Breast epithelium (tissue), 3 donors: Measurements from ENCODE around the gene PSMD14.

Experiments used
- CTCF ChIP-seq, 3 donors: fragments of 450-650 bp; IDR thresholded peaks; one replicate each; pipeline ENCODE4 v1.5.1; 2016 to 2017; ENCODE audit warnings: antibody characterized with exemption in 3 of 3, mild to moderate bottlenecking in 3 of 3, moderate library complexity in 3 of 3
- POLR2AphosphoS5 ChIP-seq, 3 donors: sonication (generic); formaldehyde crosslinking; IDR thresholded peaks; one replicate each; pipeline ENCODE4 v1.6.1; 2017; ENCODE audit warnings: antibody characterized with exemption in 3 of 3

DNA sequence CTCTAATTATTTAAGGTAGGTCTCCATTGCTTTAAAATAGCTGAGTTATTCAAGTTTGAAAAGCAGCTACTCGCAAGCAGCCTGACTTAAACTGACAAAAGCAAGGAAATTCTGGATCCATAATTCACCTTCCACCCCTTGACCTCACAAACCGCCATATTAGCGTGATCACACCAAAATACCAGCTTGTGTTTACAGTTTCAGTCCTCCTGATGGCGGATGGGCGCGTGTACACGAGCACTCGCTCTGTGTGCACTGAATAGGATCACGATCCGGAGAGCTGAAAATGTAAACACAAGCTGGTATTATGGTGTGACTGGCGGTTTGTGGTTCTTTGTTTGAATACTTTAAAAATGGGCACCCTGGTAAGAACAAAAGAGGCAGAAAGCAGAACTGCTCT, 42.4 kb upstream of the PSMD14 start:
- no peak for TF ChIP-seq CTCF (IDR thresholded peaks at IDR 0.05)
- no peak for TF ChIP-seq POLR2AphosphoS5 (IDR thresholded peaks at IDR 0.05)
